BLaER1 treated with 17β-estradiol and CSF1 and Interleukin-3, amounts not matched to agents 10 nM and 100 nM (cell line): ENCODE measurements around the gene TNXB.

Experiments
- H3K27ac ChIP-seq, 11 experiments: shearing (Covaris generic); formaldehyde crosslinking; 2 replicates each; pipeline ENCODE4 v1.8.1; 2022
- H3K27me3 ChIP-seq, 11 experiments: shearing (Covaris generic); formaldehyde crosslinking; 2 replicates each; pipeline ENCODE4 v1.8.1; 2022
- H3K36me3 ChIP-seq, 11 experiments: shearing (Covaris generic); formaldehyde crosslinking; 2 replicates each; pipeline ENCODE4 v1.8.1; 2022
- H3K4me1 ChIP-seq, 10 experiments: shearing (Covaris generic); formaldehyde crosslinking; 2 replicates each; pipeline ENCODE4 v1.8.1; 2022
- H3K4me2 ChIP-seq, 11 experiments: shearing (Covaris generic); formaldehyde crosslinking; 2 replicates each; pipeline ENCODE4 v1.8.1; 2022
- H3K4me3 ChIP-seq, 10 experiments: shearing (Covaris generic); formaldehyde crosslinking; 2 replicates each; pipeline ENCODE4 v1.8.1; 2022
- H3K9ac ChIP-seq, 11 experiments: shearing (Covaris generic); formaldehyde crosslinking; 2 replicates each; pipeline ENCODE4 v1.8.1; 2022
- H3K9me3 ChIP-seq, 11 experiments: shearing (Covaris generic); formaldehyde crosslinking; replicated peaks in 1 of 11; 2 replicates each; pipeline ENCODE4 v1.8.1; 2022
- H4K20me1 ChIP-seq, 11 experiments: shearing (Covaris generic); formaldehyde crosslinking; 2 replicates each; pipeline ENCODE4 v1.8.1; 2022
- Cebpa-rat ChIP-seq, 11 experiments: shearing (Covaris generic); IDR thresholded peaks; 2 replicates each; pipeline ENCODE4 v1.8.1; 2022

Gene TNXB

GRCh38 chr6:32118782-32119628 lies 9.9 kb upstream of the TNXB start:
- Histone ChIP-seq H3K4me3 (no peak overlapping the region), H4K20me1 (peaks cover 5 to 72% (median 25%) of the 10 kb centered on the region in 11 experiments; a peak in 13 of 22 replicates), H3K27ac (no peak overlapping the region), H3K27me3 (no peaks in the 10 kb centered on the region), H3K4me1 (peaks cover 0 to 27% (median 5%) of the 10 kb centered on the region in 10 experiments; a peak in 8 of 20 replicates), H3K36me3 (peaks cover 87 to 99% (median 94%) of the 10 kb centered on the region in 11 experiments), H3K4me2 (peak overlapping the region in 3 of 11 experiments; percentile 2 to 35 (median 3); a peak in 2 of 22 replicates), H3K9me3 (no peaks in the 10 kb centered on the region), H3K9ac (peak overlapping the region in 1 of 11 experiments; percentile 9; a peak in 1 of 22 replicates)
- no peak for TF ChIP-seq Cebpa-rat (IDR thresholded peaks at IDR 0.05)

- no peak overlapping the region for H3K4me3 ChIP-seq
- peaks cover 2 to 65% (median 17%) of the 10 kb centered on the region in 11 experiments; a peak in 11 of 22 replicates for H4K20me1 ChIP-seq
- no peaks in the 10 kb centered on the region for H3K27me3 ChIP-seq
- peak overlapping the region in 7 of 11 experiments; percentile 9 to 48 (median 37); a peak in 6 of 22 replicates for H3K9ac ChIP-seq
- peaks cover 72 to 98% (median 86%) of the 10 kb centered on the region in 11 experiments for H3K36me3 ChIP-seq
- no peak for TF ChIP-seq Cebpa-rat (IDR thresholded peaks at IDR 0.05)
- H3K4me1 ChIP-seq: peaks cover 0 to 26% (median 8%) of the 10 kb centered on the region in 10 experiments; a peak in 8 of 20 replicates
- no peaks in the 10 kb centered on the region for H3K9me3 ChIP-seq
- H3K27ac ChIP-seq: peak overlapping the region in 1 of 11 experiments; percentile 7; a peak in 2 of 22 replicates
- no peak overlapping the region for H3K4me2 ChIP-seq
These were observed 8.3 kb upstream of the TNXB start for GRCh38 chr6:32117461-32117860.

GRCh38 chr6:32116674-32117073 lies 7.5 kb upstream of the TNXB start:
- Histone ChIP-seq H3K36me3 (peaks cover 64 to 98% (median 80%) of the 10 kb centered on the region in 11 experiments), H4K20me1 (peaks cover 0 to 61% (median 17%) of the 10 kb centered on the region in 11 experiments; a peak in 11 of 22 replicates), H3K27ac (no peak overlapping the region)

GRCh38 chr6:32115623-32116022 lies 6.5 kb upstream of the TNXB start:
- H3K9me3 ChIP-seq: no peaks in the 10 kb centered on the region
- H3K4me3 ChIP-seq: no peak overlapping the region
- peaks cover 58 to 98% (median 79%) of the 10 kb centered on the region in 11 experiments for H3K36me3 ChIP-seq
- H3K27me3 ChIP-seq: no peaks in the 10 kb centered on the region
- peaks cover 0 to 64% (median 17%) of the 10 kb centered on the region in 11 experiments; a peak in 10 of 22 replicates for H4K20me1 ChIP-seq
- no peak overlapping the region for H3K4me2 ChIP-seq
- TF ChIP-seq Cebpa-rat (IDR thresholded peaks at IDR 0.05): no peak
- H3K4me1 ChIP-seq: peaks cover 0 to 28% (median 10%) of the 10 kb centered on the region in 10 experiments; a peak in 15 of 20 replicates
- no peak overlapping the region for H3K27ac ChIP-seq
- peak overlapping the region in 3 of 11 experiments; percentile 7 to 42 (median 9); a peak in 2 of 22 replicates for H3K9ac ChIP-seq

More at GRCh38 chr6:32116674-32117073, 7.5 kb upstream of the TNXB start:
- TF ChIP-seq Cebpa-rat (IDR thresholded peaks at IDR 0.05): no peak
- H3K4me2 ChIP-seq: no peak overlapping the region
- H3K9ac ChIP-seq: peak overlapping the region in 2 of 11 experiments; percentile 37 to 42; a peak in 3 of 22 replicates
- H3K27me3 ChIP-seq: no peaks in the 10 kb centered on the region
- H3K4me1 ChIP-seq: peaks cover 0 to 26% (median 8%) of the 10 kb centered on the region in 10 experiments; a peak in 8 of 20 replicates
- H3K9me3 ChIP-seq: no peaks in the 10 kb centered on the region
- H3K4me3 ChIP-seq: no peak overlapping the region

GRCh38 chr6:32114796-32115195 lies 5.7 kb upstream of the TNXB start:
- Histone ChIP-seq H4K20me1 (peaks cover 0 to 66% (median 16%) of the 10 kb centered on the region in 11 experiments; a peak in 10 of 22 replicates), H3K36me3 (peaks cover 52 to 92% (median 73%) of the 10 kb centered on the region in 11 experiments), H3K9me3 (no peaks in the 10 kb centered on the region), H3K27ac (no peak overlapping the region), H3K9ac (no peak overlapping the region), H3K27me3 (no peaks in the 10 kb centered on the region), H3K4me1 (peaks cover 6 to 36% (median 18%) of the 10 kb centered on the region in 10 experiments), H3K4me2 (no peak overlapping the region), H3K4me3 (no peak overlapping the region)
- no peak for TF ChIP-seq Cebpa-rat (IDR thresholded peaks at IDR 0.05)

GRCh38 chr6:32113386-32114352 lies 4.5 kb upstream of the TNXB start:
- peak overlapping the region in 1 of 11 experiments; percentile 27; a peak in 1 of 22 replicates for H3K27ac ChIP-seq
- H3K9me3 ChIP-seq: no peaks in the 10 kb centered on the region
- no peak for TF ChIP-seq Cebpa-rat (IDR thresholded peaks at IDR 0.05)
- peaks cover 17 to 38% (median 26%) of the 10 kb centered on the region in 10 experiments for H3K4me1 ChIP-seq
- 0 out of 22 replicates have a peak overlapping the region, but pooled peaks of 2 of the 11 experiments have one; percentile 13 to 18 for H3K9ac ChIP-seq
- H4K20me1 ChIP-seq: peaks cover 0 to 61% (median 14%) of the 10 kb centered on the region in 11 experiments; a peak in 10 of 22 replicates
- H3K4me3 ChIP-seq: no peak overlapping the region
- no peak overlapping the region for H3K4me2 ChIP-seq
- peaks cover 44 to 81% (median 67%) of the 10 kb centered on the region in 11 experiments for H3K36me3 ChIP-seq
- H3K27me3 ChIP-seq: no peaks in the 10 kb centered on the region

GRCh38 chr6:32112431-32112980 lies 3.4 kb upstream of the TNXB start:
- Histone ChIP-seq H3K9ac (no peak overlapping the region), H3K27ac (no peak overlapping the region), H3K9me3 (no peaks in the 10 kb centered on the region), H3K4me2 (no peak overlapping the region), H3K36me3 (peaks cover 33 to 69% (median 55%) of the 10 kb centered on the region in 11 experiments), H3K4me1 (peaks cover 29 to 50% (median 36%) of the 10 kb centered on the region in 10 experiments), H3K27me3 (no peaks in the 10 kb centered on the region), H3K4me3 (no peak overlapping the region), H4K20me1 (peaks cover 0 to 58% (median 11%) of the 10 kb centered on the region in 11 experiments; a peak in 9 of 22 replicates)
- no peak for TF ChIP-seq Cebpa-rat (IDR thresholded peaks at IDR 0.05)
